ENCODE data around the gene OR14J1. TPM values are rescaled to one million over a fixed set of nuclear protein-coding genes. Genes with fewer than 3 reads are reported as not detected.
"Not testable (repeated sequence)": the region's sequence is repeated elsewhere in the genome, so short reads cannot be mapped to it uniquely, and the experiment has no call there.

The OR14J1 gene
- total RNA-seq, 1 donor from 2014 or later: not detected

GRCh38 chr6:29295181-29295585 lies 6.3 kb upstream of the OR14J1 start:
- intact Hi-C loops (cut with DNase I): no loop called here
- H3K27me3 ChIP-seq: no peaks in the 10 kb centered on the region
- no peaks in the 10 kb centered on the region for H3K36me3 ChIP-seq
- ATAC-seq (peak; percentile 50), DNase-seq (no peak)
- no peaks in the 10 kb centered on the region for H3K9me3 ChIP-seq
- H3K4me1 ChIP-seq: no peaks in the 10 kb centered on the region
- TF ChIP-seq CTCF (IDR thresholded peaks at IDR 0.05): no peak
- H3K27ac ChIP-seq: peak overlapping the region; percentile 30
- no peak overlapping the region for H3K4me3 ChIP-seq

- no peaks in the 10 kb centered on the region for H3K36me3 ChIP-seq
- no peaks in the 10 kb centered on the region for H3K4me1 ChIP-seq
- DNase-seq (no peak), ATAC-seq (peak; percentile 25)
- no peak overlapping the region for H3K4me3 ChIP-seq
- no peaks in the 10 kb centered on the region for H3K27me3 ChIP-seq
- no peak for TF ChIP-seq CTCF (IDR thresholded peaks at IDR 0.05)
- H3K9me3 ChIP-seq: no peaks in the 10 kb centered on the region
- no peak overlapping the region for H3K27ac ChIP-seq
- intact Hi-C loops (cut with DNase I): no loop called here
Observed at GRCh38 chr6:29295623-29296022, 5.9 kb upstream of the OR14J1 start.

- ATAC-seq (no peak), DNase-seq (no peak)
- intact Hi-C loops (cut with DNase I): no loop called here
- H3K9me3 ChIP-seq: no peaks in the 10 kb centered on the region
- no peak overlapping the region for H3K4me3 ChIP-seq
- no peaks in the 10 kb centered on the region for H3K36me3 ChIP-seq
- H3K4me1 ChIP-seq: no peaks in the 10 kb centered on the region
- H3K27me3 ChIP-seq: no peaks in the 10 kb centered on the region
- TF ChIP-seq CTCF (IDR thresholded peaks at IDR 0.05): no peak
- no peak overlapping the region for H3K27ac ChIP-seq
Observed at GRCh38 chr6:29319931-29320330, 18.4 kb downstream of the OR14J1 start.

GRCh38 chr6:29323332-29323731 lies 21.8 kb downstream of the OR14J1 start:
- not testable (repeated sequence) for H3K4me3 ChIP-seq, H3K9me3 ChIP-seq, H3K36me3 ChIP-seq

GRCh38 chr6:29325777-29326176 lies 24.3 kb downstream of the OR14J1 start:
- TF ChIP-seq CTCF (IDR thresholded peaks at IDR 0.05): no peak
- DNase-seq (no peak), ATAC-seq (no peak)
- no peaks in the 10 kb centered on the region for H3K9me3 ChIP-seq
- intact Hi-C loops (cut with DNase I): no loop called here
- no peak overlapping the region for H3K27ac ChIP-seq
- no peaks in the 10 kb centered on the region for H3K4me1 ChIP-seq
- no peaks in the 10 kb centered on the region for H3K27me3 ChIP-seq
- no peak overlapping the region for H3K4me3 ChIP-seq
- no peaks in the 10 kb centered on the region for H3K36me3 ChIP-seq

More at GRCh38 chr6:29323332-29323731, 21.8 kb downstream of the OR14J1 start:
- H3K27me3 ChIP-seq; ATAC-seq; intact Hi-C loops (cut with DNase I); DNase-seq; H3K27ac ChIP-seq; H3K4me1 ChIP-seq: not testable (repeated sequence)

- Histone ChIP-seq H3K9me3 (no peaks in the 10 kb centered on the region), H3K27ac (no peak overlapping the region), H3K27me3 (no peaks in the 10 kb centered on the region), H3K4me1 (no peaks in the 10 kb centered on the region), H3K4me3 (no peak overlapping the region), H3K36me3 (no peaks in the 10 kb centered on the region)
- ATAC-seq (no peak), DNase-seq (no peak)
- TF ChIP-seq CTCF (IDR thresholded peaks at IDR 0.05): no peak
- intact Hi-C loops (cut with DNase I): no loop called here
Observed at GRCh38 chr6:29332676-29333075, 31.2 kb downstream of the OR14J1 start.

Measured in upper lobe of right lung (tissue), 1 donor.